Kidney (tissue), 14 donors: Measurements from ENCODE around the gene CTR9. TPM values are rescaled to one million over a fixed set of nuclear protein-coding genes. Genes with fewer than 3 reads are reported as not detected.

Source experiments
- DNase-seq, 5 donors: peaks; one replicate each; pipeline ENCODE4 v3.0.0-alpha.2; 2013 to 2020
- FAIRE-seq: peaks from 2 replicates; lab custom pipeline; 2012; peaks lifted over from hg19 to GRCh38; lab: Jason Lieb, UNC
- H3K27ac ChIP-seq, 2 donors: one replicate each; pipeline ENCODE4 v1.7.0; 2013; ENCODE audit warnings: low read depth in 2 of 2, low read length in 2 of 2, inconsistent platforms in 1 of 2
- H3K27me3 ChIP-seq: one replicate; pipeline ENCODE4 v1.7.1; 2013; ENCODE audit warnings: low read length, inconsistent platforms; ENCODE audit not compliant: control insufficient read depth, insufficient read depth
- H3K36me3 ChIP-seq, 3 donors: one replicate each; pipeline versions ENCODE4 v1.7.0 to v1.7.1; 2013; ENCODE audit warnings: low read length in 3 of 3, control low read depth in 1 of 3, inconsistent platforms in 1 of 3; ENCODE audit not compliant: insufficient read depth in 3 of 3, control insufficient read depth in 2 of 3
- H3K4me1 ChIP-seq, 3 donors: one replicate each; pipeline versions ENCODE4 v1.7.0 to v1.7.1; 2013; ENCODE audit warnings: low read length in 3 of 3, inconsistent platforms in 1 of 3, low read depth in 1 of 3; ENCODE audit not compliant: control insufficient read depth in 2 of 3, insufficient read depth in 2 of 3
- H3K4me3 ChIP-seq, 3 donors: one replicate each; pipeline versions ENCODE4 v1.7.0 to v1.8.1; 2013; ENCODE audit warnings: low read length in 3 of 3, control low read depth in 1 of 3, inconsistent platforms in 1 of 3
- H3K9ac ChIP-seq, 3 donors: one replicate each; pipeline versions ENCODE4 v1.7.0 to v1.7.1; 2013; ENCODE audit warnings: low read length in 3 of 3, control low read depth in 1 of 3, inconsistent platforms in 1 of 3
- H3K9me3 ChIP-seq, 3 donors: one replicate each; pipeline versions ENCODE4 v1.7.0 to v1.7.1; 2013; ENCODE audit warnings: low read length in 3 of 3, control low read depth in 1 of 3, inconsistent platforms in 1 of 3; ENCODE audit not compliant: control insufficient read depth in 2 of 3, insufficient read depth in 1 of 3
- CTCF ChIP-seq: IDR thresholded peaks from 3 replicates; pipeline ENCODE4 v1.5.1; 2012; ENCODE audit warnings: mild to moderate bottlenecking, moderate library complexity, borderline replicate concordance; ENCODE audit not compliant: insufficient read depth; ENCODE audit errors: extremely low read depth
- intact Hi-C: fragments of 100-400 bp; cut with DNase I; formaldehyde crosslinking; loops from one replicate; pipeline ENCODE4 v1.11.1; 2022
- polyA plus RNA-seq: library from polyadenylated mRNA; stranded (reverse); fragments of 350-450 nt; fragmentation: Illumina TruSeq; extraction: RNeasy Lipid Tissue Mini Kit (QIAGEN cat#74804); gene quantifications from one replicate; pipeline ENCODE4 v1.2.3, GENCODE V29; 2014; ENCODE audit warnings: low read depth, low replicate concordance; ENCODE audit not compliant: insufficient read depth
- total RNA-seq: library from RNA; stranded (reverse); fragmentation: NEBNext Ultra II Directional; extraction: Animal tissue kit (Norgen Biotek cat#: 25700); gene quantifications from one replicate; pipeline ENCODE4 v1.2.1, GENCODE V29; 2021
- donor health status: control.
- donor health status: control.
- donor health status: control.
- donor health status: control.
- donor health status: control.
- donor health status: DM: yes; HTN: yes; CAD: no.
- donor health status: Normal renal cell carcinoma (clear cell type).

The CTR9 gene
- total and polyA plus RNA-seq, 2 donors from 2014 or later: 16.7 to 33.3 TPM

- no peak overlapping the region for H3K9ac ChIP-seq
- TF ChIP-seq CTCF: no peak
- H3K27me3 ChIP-seq: no peaks in the 10 kb centered on the region
- H3K9me3 ChIP-seq: no peaks in the 10 kb centered on the region
- H3K36me3 ChIP-seq: no peaks in the 10 kb centered on the region
- H3K27ac ChIP-seq: no peak overlapping the region
- FAIRE-seq (no peak), DNase-seq (no peak)
- H3K4me3 ChIP-seq: no peak overlapping the region
- intact Hi-C loops: no loop called here
- no peaks in the 10 kb centered on the region for H3K4me1 ChIP-seq
Measured at GRCh38 chr11:10709299-10710086, 41.6 kb upstream of the CTR9 start.

- no peak overlapping the region for H3K27ac ChIP-seq
- no peaks in the 10 kb centered on the region for H3K9me3 ChIP-seq
- intact Hi-C loops: no loop called here
- H3K4me1 ChIP-seq: no peaks in the 10 kb centered on the region
- H3K36me3 ChIP-seq: no peaks in the 10 kb centered on the region
- DNase-seq (no peak), FAIRE-seq (no peak)
- H3K9ac ChIP-seq: no peak overlapping the region
- H3K27me3 ChIP-seq: no peaks in the 10 kb centered on the region
- no peak for TF ChIP-seq CTCF
- no peak overlapping the region for H3K4me3 ChIP-seq
Measured at GRCh38 chr11:10715571-10715970, 35.5 kb upstream of the CTR9 start.

- Histone ChIP-seq H3K4me3 (no peak overlapping the region), H3K9me3 (no peaks in the 10 kb centered on the region), H3K9ac (no peak overlapping the region), H3K36me3 (no peaks in the 10 kb centered on the region), H3K27ac (no peak overlapping the region), H3K27me3 (no peaks in the 10 kb centered on the region), H3K4me1 (no peaks in the 10 kb centered on the region)
- no peak for DNase-seq
- intact Hi-C loops: no loop called here
- TF ChIP-seq CTCF: no peak
- no peak for FAIRE-seq
Measured at GRCh38 chr11:10716122-10716521, 34.9 kb upstream of the CTR9 start.
